Thoracic aorta (tissue), 2 donors: Measurements from ENCODE around the gene IER5L. TPM values are rescaled to one million over a fixed set of nuclear protein-coding genes. Genes with fewer than 3 reads are reported as not detected.

Source experiments
- ATAC-seq: fragments of 150-250 bp; one replicate; pipeline ENCODE4 v1.8.0; 2017; ENCODE audit warnings: low read depth; ENCODE audit not compliant: insufficient number of reproducible peaks, low FRiP score
- DNase-seq: peaks from one replicate; pipeline ENCODE4 v3.0.0-alpha.2; 2020; ENCODE audit warnings: low spot score
- H3K27ac ChIP-seq, 2 donors: fragments of 200-600 bp; sonication (generic); 1 replicate in 1 of 2; 2 replicates in 1 of 2; pipeline ENCODE4 v1.5.1; 2016; ENCODE audit warnings: mild to moderate bottlenecking in 2 of 2, moderate library complexity in 2 of 2
- H3K27me3 ChIP-seq: fragments of 200-600 bp; sonication (generic); replicated peaks from 2 replicates; pipeline ENCODE4 v1.6.0; 2016; ENCODE audit warnings: mild to moderate bottlenecking; ENCODE audit not compliant: insufficient read depth
- H3K36me3 ChIP-seq: fragments of 200-600 bp; sonication (generic); one replicate; pipeline ENCODE4 v1.5.1; 2016
- H3K4me1 ChIP-seq, 2 donors: fragments of 200-600 bp; sonication (generic); 1 replicate in 1 of 2; 2 replicates in 1 of 2; pipeline versions ENCODE4 v1.5.1 to v1.6.0; 2016; ENCODE audit warnings: low read depth in 2 of 2, mild to moderate bottlenecking in 1 of 2; ENCODE audit not compliant: control insufficient read depth in 1 of 2
- H3K4me3 ChIP-seq: fragments of 200-600 bp; sonication (generic); 2 replicates; pipeline ENCODE4 v1.5.1; 2016; ENCODE audit warnings: mild to moderate bottlenecking
- H3K9me3 ChIP-seq: fragments of 200-600 bp; sonication (generic); 2 replicates; pipeline ENCODE4 v1.5.1; 2016
- total RNA-seq, 2 donors: library from RNA; depleted of rRNA; stranded (reverse); fragments of >200 nt; gene quantifications; one replicate each; pipeline versions ENCODE4 v1.1.0 to v1.2.3, GENCODE V29; 2016
- TF ChIP-seq, protein P1 (sequence below): fragments of 200-600 bp; sonication (generic); IDR thresholded peaks from one replicate; pipeline ENCODE4 v1.5.1; 2019; ENCODE audit warnings: antibody characterized with exemption

IER5L gene
- total RNA-seq, 2 donors from 2014 or later = 65.4 to 81.2 TPM

DNA sequence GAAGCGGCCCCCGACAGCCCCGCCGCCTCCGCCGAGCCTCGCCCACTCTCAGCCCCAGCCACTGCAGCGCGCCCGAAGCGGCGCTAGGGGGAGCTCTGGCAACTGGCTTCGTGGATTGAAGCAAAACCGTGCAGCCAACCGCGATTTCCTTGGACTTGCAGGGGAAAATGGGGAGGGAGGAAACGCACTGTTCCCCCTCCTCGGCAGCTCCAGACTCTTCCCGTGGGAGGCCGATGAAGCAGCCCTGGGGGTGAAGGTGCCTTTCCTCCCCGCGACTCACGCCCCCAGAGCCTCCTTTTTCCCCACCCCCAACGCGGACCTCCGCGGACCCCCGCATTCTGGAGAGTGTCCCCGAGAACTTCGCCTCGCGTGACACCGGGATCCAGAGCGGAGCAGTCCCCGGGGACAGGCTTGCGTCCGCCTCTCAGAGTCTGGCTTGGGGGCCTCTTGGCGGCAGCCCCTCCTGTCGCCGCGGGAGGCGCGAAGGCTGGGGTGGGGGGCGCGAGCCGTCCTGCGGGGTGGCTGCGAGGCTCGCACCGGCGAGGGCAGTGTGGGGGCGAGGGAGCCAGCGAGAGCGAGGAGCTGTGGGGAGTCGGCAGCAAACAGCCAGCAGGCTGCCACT, 3.8 kb downstream of the IER5L start:
- TF ChIP-seq, protein P1, sequence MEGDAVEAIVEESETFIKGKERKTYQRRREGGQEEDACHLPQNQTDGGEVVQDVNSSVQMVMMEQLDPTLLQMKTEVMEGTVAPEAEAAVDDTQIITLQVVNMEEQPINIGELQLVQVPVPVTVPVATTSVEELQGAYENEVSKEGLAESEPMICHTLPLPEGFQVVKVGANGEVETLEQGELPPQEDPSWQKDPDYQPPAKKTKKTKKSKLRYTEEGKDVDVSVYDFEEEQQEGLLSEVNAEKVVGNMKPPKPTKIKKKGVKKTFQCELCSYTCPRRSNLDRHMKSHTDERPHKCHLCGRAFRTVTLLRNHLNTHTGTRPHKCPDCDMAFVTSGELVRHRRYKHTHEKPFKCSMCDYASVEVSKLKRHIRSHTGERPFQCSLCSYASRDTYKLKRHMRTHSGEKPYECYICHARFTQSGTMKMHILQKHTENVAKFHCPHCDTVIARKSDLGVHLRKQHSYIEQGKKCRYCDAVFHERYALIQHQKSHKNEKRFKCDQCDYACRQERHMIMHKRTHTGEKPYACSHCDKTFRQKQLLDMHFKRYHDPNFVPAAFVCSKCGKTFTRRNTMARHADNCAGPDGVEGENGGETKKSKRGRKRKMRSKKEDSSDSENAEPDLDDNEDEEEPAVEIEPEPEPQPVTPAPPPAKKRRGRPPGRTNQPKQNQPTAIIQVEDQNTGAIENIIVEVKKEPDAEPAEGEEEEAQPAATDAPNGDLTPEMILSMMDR = peak; percentile 97
- Histone ChIP-seq H3K27ac (peak overlapping the region; percentile 96 to 99), H3K4me1 (peaks cover 10 to 34% of the 10 kb centered on the region in 2 donors), H3K9me3 (no peaks in the 10 kb centered on the region), H3K4me3 (peak overlapping the region; percentile 98), H3K27me3 (no peaks in the 10 kb centered on the region), H3K36me3 (no peaks in the 10 kb centered on the region)
- ATAC-seq (peak; percentile 29), DNase-seq (peak; percentile 78)

DNA sequence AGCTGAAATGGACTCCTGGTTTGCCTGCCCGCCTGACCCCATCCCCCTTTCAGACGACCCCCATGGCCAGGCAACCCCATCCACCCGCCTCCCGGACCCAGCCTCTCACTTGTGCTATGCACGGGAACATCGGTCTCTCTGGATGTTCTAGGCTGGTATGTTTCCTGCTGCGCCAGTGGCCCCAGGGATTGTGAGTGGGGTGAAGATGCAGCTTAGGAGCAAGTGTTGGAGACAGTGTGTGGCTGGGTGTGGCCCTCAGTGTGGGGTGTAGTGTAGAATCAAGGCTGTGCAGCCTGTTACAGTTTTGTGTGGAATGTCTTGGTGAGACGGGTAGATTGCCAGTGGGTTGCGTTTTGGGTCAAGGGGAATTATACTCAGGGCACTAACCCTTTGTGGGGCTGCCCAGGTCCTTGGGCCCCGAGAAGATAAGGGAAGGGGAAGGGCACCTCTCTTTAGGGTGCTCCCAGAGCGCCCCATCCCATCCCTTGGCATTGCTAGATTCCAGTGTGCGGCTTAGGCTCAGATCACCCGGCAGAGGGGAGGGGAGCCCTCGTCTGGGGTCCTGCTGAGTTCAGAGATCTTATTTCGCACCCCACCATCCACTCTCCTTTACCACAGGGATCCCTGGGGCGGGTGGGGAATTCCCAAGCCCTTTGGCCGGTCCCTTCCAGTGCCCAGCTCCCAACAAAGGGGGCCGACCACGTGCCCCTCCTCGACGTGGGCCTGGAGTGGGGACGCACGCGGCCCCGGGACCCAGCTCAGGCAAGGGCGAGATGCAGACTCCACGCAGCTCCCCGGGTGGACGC, 4.6 kb downstream of the IER5L start:
- peak overlapping the region; percentile 96 to 99 for H3K27ac ChIP-seq
- H3K4me3 ChIP-seq = peak overlapping the region; percentile 98
- ATAC-seq (no peak), DNase-seq (no peak)
- H3K27me3 ChIP-seq = no peaks in the 10 kb centered on the region
- TF ChIP-seq, protein P1 = no peak
- H3K36me3 ChIP-seq = no peaks in the 10 kb centered on the region
- H3K9me3 ChIP-seq = no peaks in the 10 kb centered on the region
- H3K4me1 ChIP-seq = peaks cover 10 to 32% of the 10 kb centered on the region in 2 donors

DNA sequence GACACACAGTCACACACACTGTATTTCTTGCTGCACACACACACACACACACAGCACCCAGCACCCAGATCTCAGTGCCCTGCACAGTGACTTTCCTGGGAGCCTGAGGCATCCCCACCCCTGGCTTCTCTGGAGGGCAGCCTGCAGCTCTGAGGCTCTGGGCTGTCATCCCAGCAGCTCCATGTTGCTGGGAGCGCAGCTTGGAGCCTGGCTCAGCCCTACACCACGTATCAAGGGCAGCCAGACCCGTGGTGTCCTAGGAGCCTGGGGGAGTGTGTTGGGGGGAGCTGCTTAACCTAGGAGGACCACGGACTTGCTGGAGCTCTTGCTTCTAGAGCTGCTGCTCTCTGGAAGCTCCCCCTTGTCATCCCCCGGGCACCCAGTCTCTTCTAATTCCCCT, 5.2 kb downstream of the IER5L start:
- no peak for ATAC-seq
- Histone ChIP-seq H3K36me3 (no peaks in the 10 kb centered on the region), H3K4me3 (no peak overlapping the region), H3K4me1 (peaks cover 15 to 36% of the 10 kb centered on the region in 2 donors), H3K27ac (peak overlapping the region; percentile 96 to 99), H3K9me3 (no peaks in the 10 kb centered on the region), H3K27me3 (no peaks in the 10 kb centered on the region)
- DNase-seq = no peak
- TF ChIP-seq, protein P1 = no peak

DNA sequence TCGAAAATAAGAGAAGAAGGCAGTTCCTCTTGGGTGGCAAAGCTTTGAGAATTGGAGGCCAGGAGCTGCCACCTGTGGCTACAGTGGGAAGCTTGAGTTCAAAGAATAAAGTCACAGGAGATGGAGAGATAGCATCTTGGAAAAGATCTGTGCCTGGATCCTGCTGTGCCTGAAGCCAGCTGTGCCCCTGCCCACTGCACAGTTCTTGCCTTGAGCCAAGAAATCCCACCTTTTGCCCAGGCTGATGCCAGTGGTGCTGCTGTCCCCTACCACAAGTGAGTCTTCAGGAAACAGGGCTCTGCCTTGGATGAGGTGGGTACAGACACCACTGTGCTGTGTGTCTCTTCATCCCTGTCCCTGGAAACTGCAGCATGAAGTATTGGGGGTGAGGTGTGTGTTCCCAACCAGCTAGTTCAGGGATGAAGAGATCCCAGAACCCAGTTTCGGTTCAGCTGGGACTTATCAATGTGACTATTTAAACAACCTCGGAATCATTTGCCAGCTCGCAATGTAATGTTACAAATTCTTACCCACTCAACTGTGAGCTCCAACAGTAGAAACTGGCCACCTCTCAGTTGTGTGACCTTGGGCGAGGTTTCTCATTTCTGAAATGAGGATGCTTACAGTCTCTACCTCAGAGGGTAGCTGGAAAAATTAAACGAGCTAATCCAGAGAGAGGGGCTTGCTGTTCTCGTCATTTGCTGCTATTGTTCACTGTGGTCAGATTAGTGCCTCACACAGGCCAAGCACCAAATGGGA, 5.9 kb downstream of the IER5L start:
- Histone ChIP-seq H3K4me1 (peaks cover 21 to 42% of the 10 kb centered on the region in 2 donors), H3K27ac (peak overlapping the region; percentile 96 to 99)
- ATAC-seq = no peak

More for the DNA sequence above, 5.9 kb downstream of the IER5L start:
- no peak overlapping the region for H3K4me3 ChIP-seq
- H3K27me3 ChIP-seq = no peaks in the 10 kb centered on the region
- no peak for DNase-seq
- H3K36me3 ChIP-seq = no peaks in the 10 kb centered on the region
- TF ChIP-seq, protein P1 = no peak
- H3K9me3 ChIP-seq = no peaks in the 10 kb centered on the region
